ENCODE data around the gene DPEP2.

DPEP2 gene

GRCh38 chr16:67992661-67993206 is 6.5 kb downstream of the DPEP2 start:
- H3K9me2 ChIP-seq (replicated peaks; ENCODE audit: control insufficient read depth, low read length): no peaks in the 10 kb centered on the region
- H3K9me3 ChIP-seq (ENCODE audit: control insufficient read depth, insufficient read depth, low read length): no peaks in the 10 kb centered on the region
- peak overlapping the region; percentile 24 for H3K4me3 ChIP-seq (ENCODE audit: low read length)
- TF ChIP-seq, protein P1, sequence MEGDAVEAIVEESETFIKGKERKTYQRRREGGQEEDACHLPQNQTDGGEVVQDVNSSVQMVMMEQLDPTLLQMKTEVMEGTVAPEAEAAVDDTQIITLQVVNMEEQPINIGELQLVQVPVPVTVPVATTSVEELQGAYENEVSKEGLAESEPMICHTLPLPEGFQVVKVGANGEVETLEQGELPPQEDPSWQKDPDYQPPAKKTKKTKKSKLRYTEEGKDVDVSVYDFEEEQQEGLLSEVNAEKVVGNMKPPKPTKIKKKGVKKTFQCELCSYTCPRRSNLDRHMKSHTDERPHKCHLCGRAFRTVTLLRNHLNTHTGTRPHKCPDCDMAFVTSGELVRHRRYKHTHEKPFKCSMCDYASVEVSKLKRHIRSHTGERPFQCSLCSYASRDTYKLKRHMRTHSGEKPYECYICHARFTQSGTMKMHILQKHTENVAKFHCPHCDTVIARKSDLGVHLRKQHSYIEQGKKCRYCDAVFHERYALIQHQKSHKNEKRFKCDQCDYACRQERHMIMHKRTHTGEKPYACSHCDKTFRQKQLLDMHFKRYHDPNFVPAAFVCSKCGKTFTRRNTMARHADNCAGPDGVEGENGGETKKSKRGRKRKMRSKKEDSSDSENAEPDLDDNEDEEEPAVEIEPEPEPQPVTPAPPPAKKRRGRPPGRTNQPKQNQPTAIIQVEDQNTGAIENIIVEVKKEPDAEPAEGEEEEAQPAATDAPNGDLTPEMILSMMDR (IDR thresholded peaks at IDR 0.05; ENCODE audit: low read depth, low read length, poor library complexity, severe bottlenecking): no peak
- no peak for TF ChIP-seq EZH2phosphoT487 (IDR thresholded peaks at IDR 0.05; ENCODE audit: borderline replicate concordance, low read length)
- H3K27me3 ChIP-seq (ENCODE audit: control insufficient read depth, low read length): no peaks in the 10 kb centered on the region
- H4K20me1 ChIP-seq (ENCODE audit: control insufficient read depth, insufficient read depth, low read depth, low read length): no peaks in the 10 kb centered on the region
- peaks cover 16% of the 10 kb centered on the region for H3K4me1 ChIP-seq (ENCODE audit: control insufficient read depth, low read length)
- no peak overlapping the region for H3K27ac ChIP-seq (ENCODE audit: low read depth, low read length)
- no peaks in the 10 kb centered on the region for H3K79me2 ChIP-seq (ENCODE audit: control insufficient read depth, low read length)
- peak overlapping the region; percentile 76 for H3K4me2 ChIP-seq (ENCODE audit: low read length)
- no peaks in the 10 kb centered on the region; the same call in 1 of the 2 replicates for H3F3A ChIP-seq (ENCODE audit: control insufficient read depth, insufficient read depth)
- H3K36me3 ChIP-seq (ENCODE audit: control insufficient read depth, low read length): no peaks in the 10 kb centered on the region

DNA sequence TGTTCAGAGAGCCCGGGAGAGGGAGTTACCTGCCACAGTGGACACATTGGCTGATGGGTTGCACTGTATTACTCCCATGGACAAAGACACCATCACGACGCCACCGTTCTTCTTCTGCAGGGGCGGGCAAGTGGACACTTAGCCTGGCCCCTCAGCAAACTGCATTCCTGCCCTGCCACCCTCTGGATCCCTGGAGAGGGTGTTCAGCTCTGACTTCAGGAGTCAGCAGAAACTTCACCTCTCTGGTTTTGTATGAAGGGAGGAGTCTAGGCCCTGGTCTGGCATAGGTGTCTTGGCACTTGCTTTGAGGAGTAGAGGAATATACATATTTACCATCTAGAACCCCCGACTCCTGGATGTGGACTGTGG is 9.3 kb downstream of the DPEP2 start:
- Histone ChIP-seq H3K27me3 (ENCODE audit: control insufficient read depth, low read length) (no peaks in the 10 kb centered on the region), H3K9me3 (ENCODE audit: control insufficient read depth, insufficient read depth, low read length) (no peaks in the 10 kb centered on the region), H3K4me2 (ENCODE audit: low read length) (no peak overlapping the region), H3K27ac (ENCODE audit: low read depth, low read length) (no peak overlapping the region), H3K4me1 (ENCODE audit: control insufficient read depth, low read length) (peaks cover 24% of the 10 kb centered on the region), H3K36me3 (ENCODE audit: control insufficient read depth, low read length) (no peaks in the 10 kb centered on the region), H3K9me2 (replicated peaks; ENCODE audit: control insufficient read depth, low read length) (no peaks in the 10 kb centered on the region), H4K20me1 (ENCODE audit: control insufficient read depth, insufficient read depth, low read depth, low read length) (no peaks in the 10 kb centered on the region), H3K79me2 (ENCODE audit: control insufficient read depth, low read length) (no peaks in the 10 kb centered on the region), H3F3A (ENCODE audit: control insufficient read depth, insufficient read depth) (no peaks in the 10 kb centered on the region; the same call in 1 of the 2 replicates), H3K4me3 (ENCODE audit: low read length) (no peak overlapping the region)
- no peak for TF ChIP-seq EZH2phosphoT487 (IDR thresholded peaks at IDR 0.05; ENCODE audit: borderline replicate concordance, low read length)
- TF ChIP-seq, protein P1 (IDR thresholded peaks at IDR 0.05; ENCODE audit: low read depth, low read length, poor library complexity, severe bottlenecking): no peak

DNA sequence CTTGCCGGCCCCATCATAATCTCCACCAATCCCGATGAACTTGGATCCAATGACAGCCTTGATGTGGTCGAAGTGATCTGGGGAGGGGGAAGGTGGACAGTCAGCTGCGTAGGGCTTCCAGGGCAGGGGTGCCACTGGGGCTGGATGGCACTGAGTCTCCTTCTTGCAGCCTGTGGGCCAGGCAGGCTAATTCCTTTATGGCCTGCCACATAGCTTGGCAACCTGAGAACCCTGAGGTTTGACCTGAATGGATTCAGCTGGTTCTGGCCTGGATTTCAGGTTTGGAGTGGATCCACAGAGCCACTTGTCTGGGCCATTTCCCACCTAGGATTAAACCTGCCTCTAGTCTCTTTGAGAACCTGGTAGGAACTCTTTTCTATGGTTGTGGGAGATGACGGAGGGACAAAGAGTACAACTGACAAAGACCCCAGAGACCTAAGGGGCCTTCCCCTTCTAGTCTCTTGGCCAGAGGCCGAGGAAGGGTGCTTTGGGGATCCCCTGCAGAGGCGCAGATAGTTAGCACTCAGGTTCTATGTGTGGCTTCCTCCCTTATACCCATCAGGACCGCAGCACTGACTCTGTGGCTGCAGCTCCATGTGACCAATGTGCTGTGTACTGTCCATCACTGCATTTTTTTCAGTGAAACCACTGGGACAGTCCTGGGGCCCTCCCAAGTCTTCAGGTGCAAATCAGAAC is 9.8 kb downstream of the DPEP2 start:
- H3K4me1 ChIP-seq (ENCODE audit: control insufficient read depth, low read length): peaks cover 30% of the 10 kb centered on the region
- no peaks in the 10 kb centered on the region for H3K9me3 ChIP-seq (ENCODE audit: control insufficient read depth, insufficient read depth, low read length)
- TF ChIP-seq, protein P1 (IDR thresholded peaks at IDR 0.05; ENCODE audit: low read depth, low read length, poor library complexity, severe bottlenecking): no peak
- H3K27me3 ChIP-seq (ENCODE audit: control insufficient read depth, low read length): no peaks in the 10 kb centered on the region
- H3K36me3 ChIP-seq (ENCODE audit: control insufficient read depth, low read length): no peaks in the 10 kb centered on the region
- no peak overlapping the region for H3K27ac ChIP-seq (ENCODE audit: low read depth, low read length)
- H4K20me1 ChIP-seq (ENCODE audit: control insufficient read depth, insufficient read depth, low read depth, low read length): no peaks in the 10 kb centered on the region
- no peak overlapping the region for H3K4me3 ChIP-seq (ENCODE audit: low read length)
- H3K9me2 ChIP-seq (replicated peaks; ENCODE audit: control insufficient read depth, low read length): no peaks in the 10 kb centered on the region
- H3K4me2 ChIP-seq (ENCODE audit: low read length): no peak overlapping the region
- H3F3A ChIP-seq (ENCODE audit: control insufficient read depth, insufficient read depth): no peaks in the 10 kb centered on the region
- H3K79me2 ChIP-seq (ENCODE audit: control insufficient read depth, low read length): no peaks in the 10 kb centered on the region

Data from DOHH2 (cell line).